ENCODE measurements around the gene IFT57.
"Not testable (repeated sequence)": the region's sequence is repeated elsewhere in the genome, so short reads cannot be mapped to it uniquely, and the experiment has no call there.

Gene IFT57, protein sequence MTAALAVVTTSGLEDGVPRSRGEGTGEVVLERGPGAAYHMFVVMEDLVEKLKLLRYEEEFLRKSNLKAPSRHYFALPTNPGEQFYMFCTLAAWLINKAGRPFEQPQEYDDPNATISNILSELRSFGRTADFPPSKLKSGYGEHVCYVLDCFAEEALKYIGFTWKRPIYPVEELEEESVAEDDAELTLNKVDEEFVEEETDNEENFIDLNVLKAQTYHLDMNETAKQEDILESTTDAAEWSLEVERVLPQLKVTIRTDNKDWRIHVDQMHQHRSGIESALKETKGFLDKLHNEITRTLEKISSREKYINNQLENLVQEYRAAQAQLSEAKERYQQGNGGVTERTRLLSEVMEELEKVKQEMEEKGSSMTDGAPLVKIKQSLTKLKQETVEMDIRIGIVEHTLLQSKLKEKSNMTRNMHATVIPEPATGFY

DNA sequence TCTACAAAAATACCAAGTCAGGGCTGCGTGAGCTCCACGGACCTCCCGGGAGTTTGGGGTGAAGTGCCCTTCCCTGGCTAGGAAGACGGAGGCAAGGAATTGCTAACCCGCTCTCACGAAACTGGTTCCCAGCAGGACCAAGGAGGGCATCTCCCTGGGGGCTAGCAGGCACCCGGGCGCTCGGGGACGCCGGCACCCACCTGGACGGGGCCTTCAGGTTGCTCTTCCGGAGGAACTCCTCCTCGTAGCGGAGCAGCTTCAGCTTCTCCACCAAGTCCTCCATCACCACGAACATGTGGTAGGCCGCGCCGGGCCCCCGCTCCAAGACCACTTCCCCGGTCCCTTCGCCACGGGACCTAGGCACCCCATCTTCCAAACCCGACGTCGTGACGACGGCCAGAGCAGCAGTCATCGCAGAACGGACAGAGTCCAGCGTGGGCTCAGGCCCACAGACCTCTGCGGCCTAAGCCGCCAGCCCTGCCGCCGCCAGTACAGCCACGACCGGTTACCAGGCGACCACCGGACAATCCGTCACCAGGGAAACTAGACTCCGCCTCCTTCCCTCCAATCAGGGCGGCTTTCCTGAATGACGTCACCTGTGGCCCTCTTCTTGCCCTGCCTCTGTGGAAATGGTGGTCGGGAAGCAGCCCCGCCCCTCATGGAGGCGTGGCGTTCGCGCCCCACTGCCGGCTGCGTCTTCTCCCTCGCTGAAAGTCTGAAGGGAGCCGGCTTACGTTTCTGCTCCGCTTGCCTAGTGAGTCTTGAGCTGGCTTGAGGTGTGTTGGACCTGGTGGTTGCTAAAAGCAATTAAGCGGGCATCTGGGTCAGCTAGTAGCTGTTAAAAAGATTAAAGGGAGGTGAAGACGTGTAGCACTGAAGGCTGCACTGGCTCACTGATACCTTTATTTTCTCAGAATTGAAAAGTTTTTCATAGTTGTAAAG is at the start of gene IFT57:
Gene IFT57 (minus strand): TSS at position 514 of the 942 bp plus-strand sequence. CDS start 102 bp downstream, at position 412.
- DNase-seq, result peak; percentile 96 to 97

DNA sequence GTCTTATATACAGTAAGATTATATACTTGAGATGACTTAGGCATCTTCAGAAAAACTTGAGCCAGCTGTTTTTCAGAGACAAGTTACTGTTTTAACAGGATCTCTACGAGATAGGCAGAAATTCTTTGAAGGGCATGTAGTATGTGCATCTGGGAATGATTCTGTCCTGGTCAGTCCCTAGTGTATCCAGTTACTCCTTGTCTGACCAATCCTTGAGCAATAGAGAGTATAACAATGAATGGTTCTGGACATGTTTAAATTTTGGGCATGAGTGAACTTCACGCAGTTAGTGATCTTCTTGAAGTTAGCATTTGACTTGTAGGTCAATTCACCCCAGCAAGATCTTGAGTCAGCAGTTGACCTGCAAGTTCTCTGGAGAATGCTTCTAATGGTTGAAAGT is 49.4 kb upstream of the IFT57 start:
- DNase-seq, result no peak

DNA sequence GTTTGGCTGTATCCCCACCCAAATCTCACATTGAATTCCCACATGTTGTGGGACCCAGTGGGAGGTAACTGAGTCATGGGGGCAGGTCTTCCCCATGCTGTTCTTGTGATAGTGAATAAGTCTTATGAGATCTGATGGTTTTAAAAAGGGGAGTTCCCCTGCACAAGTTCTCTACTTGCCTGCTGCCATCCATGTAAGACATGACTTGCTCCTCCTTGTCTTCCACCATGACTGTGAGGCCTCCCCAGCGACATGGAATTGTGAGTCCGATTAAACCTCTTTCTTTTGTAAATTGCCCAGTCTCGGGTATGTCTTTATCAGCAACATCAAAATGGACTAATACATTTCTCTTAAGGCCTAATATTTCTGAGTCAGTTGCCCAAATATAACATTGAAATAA is 46.0 kb upstream of the IFT57 start:
- not testable (repeated sequence) for DNase-seq

DNA sequence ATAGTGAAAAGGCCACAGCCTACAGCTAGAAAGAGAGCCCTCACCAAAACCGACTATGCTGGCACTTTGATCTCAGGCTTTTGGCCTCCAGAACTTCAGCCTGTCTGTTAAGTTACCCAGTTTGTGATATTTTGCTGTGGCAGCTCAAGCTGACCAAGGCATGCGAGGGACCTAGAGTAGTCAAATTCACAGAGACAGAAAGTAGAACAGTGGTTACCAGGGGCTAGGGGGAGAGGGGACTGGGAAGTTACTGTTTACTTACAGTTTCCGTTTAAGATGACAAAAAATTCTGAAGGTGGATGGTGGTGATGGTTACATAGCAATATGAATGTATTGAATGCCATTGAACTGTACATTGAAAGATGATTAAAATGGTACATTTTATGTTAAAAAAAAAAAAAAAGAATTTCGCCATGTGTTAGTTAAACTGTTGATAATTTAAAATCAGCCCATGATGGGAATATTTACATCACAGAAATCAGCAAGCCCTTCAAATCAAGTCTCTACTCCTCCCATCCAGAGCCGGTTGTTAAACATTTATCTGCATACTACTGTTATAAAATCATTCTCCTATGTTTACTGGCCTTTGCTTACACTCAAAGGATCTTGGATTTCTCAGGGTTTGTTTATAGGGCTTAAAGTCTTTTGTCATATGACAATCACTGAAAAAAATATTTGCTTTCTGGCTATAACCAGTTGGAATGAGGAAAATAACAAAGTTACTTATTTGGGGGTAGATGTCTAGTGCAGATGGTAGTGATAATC is 42.5 kb upstream of the IFT57 start:
- DNase-seq, result not testable (repeated sequence)

DNA sequence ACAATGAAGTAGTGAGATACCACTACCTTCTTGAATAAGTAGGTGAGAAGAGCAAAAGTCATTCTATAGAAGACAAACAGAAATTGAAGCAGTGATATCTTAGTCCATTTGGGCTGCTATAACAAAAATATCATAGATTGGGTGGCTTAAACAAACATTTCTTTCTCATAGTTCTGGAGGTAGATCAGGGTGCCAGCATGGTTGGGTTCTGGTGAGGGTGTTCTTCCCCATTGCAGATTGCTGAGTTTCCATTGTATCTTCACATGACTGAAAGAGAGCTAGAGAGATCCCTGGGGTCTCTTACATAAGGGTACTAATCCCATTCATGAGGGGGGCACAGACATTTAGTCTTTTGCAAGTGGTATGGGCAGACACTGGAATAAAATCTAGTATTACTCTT is 32.9 kb upstream of the IFT57 start:
- no peak for DNase-seq

DNA sequence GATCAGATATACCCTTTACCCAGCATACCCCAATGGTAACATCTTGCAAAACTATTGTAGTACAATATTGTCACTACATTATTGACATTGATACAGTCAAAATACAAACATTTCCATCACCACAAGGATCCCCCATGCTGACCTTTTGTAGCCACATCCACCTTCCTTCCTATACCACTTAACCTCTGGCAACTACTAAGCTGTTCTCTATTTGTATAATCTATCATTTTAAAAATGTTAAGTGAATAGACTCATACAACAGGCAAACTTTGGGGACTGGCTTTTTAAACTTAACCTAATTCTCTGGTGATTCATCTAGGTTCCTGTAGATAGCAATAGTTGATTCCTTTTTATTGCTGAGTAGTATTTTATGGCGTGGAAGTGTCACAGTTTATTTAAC is 29.6 kb upstream of the IFT57 start:
- DNase-seq, result no peak

DNA sequence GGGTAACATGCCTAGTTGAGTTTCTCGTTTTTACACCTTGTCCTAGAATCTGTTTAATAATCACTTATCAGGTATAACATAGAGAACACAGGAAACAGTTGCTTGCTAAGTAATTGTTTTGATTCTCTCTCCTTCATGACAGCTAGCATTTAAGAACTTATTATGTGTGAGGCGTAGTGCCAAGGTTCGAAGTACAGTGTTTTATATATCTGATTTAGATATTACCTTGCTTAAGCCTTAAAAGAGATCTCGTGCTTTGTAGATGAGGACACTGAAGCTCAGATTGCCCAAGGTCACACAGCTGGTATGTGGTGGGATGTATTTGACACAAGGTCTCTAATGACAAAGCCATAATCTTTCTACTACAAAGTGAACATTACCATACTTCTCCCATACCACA is 29.0 kb upstream of the IFT57 start:
- DNase-seq, result no peak

DNA sequence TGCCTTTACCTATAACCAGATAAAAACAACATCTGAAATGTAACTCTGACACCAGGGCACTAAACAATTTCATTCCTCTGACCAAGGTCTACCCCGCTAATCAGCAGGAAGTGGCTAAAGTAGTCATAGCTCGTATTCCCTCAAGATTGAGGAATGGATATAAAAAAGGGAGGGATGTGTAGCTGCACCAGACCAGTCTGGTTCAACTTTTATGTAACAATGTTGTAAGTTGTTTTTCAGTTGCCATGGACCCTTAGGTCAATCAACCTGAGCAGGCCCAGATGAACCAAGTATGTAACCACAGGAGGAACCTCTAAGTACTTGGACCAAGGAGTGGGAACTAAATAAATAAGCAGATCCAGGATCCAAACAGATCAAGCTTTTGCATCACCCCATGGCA is 28.4 kb upstream of the IFT57 start:
- no peak for DNase-seq

DNA sequence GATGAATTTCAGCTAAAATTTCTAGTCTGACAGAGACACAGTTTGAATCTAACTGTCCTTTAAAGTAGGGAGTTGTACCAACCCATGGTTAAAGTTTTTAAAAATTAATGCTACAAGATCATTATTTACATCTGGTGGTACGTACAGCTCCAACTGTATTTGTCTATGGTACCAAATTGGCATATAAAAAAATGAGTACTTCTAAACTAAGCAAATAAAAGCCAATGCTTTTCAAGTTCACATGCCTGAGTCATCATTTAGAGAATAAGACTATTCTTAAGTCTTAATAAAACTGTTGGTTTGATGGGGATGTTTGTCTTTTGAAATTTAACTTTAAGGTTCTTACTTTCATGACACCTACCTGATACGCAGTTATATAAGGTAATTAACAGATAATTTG is 21.0 kb upstream of the IFT57 start:
- no peak for DNase-seq

DNA sequence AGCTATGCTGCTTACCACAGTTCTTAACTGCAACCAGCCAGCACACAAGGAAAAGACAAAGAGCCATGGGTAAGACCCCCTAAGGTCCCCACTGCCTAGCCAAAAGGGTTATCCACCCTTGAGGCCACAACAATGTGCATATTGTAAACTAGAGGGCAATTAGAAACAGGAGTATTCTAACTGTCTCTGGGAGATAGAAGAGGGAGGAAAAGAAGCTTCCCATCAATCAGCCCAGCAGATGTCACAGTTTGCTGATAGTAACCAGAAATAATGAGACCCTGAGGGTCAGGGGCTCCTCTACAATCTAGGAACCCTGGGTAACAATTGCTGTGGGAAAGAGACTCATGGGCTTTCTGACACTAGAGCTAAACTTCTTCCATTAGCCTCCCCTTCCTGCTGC is 20.6 kb upstream of the IFT57 start:
- DNase-seq, result no peak

DNA sequence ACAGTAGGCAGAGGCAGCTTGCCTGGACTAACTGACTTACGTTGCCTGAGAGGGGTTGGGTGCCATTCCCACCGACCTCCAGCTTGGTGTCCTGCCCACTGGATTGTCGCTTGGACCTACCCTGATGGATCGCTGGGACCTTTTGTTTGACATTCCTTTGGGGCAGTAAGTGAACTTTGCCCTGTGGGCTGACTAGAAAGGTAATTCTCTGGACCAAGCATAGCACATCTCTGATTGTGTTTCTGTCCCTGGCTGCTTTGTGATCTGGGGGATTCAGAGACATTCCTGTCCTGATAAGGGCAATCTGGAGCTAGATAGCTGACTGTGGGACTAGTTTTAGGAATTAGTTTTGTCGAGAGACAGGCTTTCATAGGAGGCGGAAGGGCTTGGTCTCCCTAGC is 19.5 kb upstream of the IFT57 start:
- DNase-seq, result no peak

DNA sequence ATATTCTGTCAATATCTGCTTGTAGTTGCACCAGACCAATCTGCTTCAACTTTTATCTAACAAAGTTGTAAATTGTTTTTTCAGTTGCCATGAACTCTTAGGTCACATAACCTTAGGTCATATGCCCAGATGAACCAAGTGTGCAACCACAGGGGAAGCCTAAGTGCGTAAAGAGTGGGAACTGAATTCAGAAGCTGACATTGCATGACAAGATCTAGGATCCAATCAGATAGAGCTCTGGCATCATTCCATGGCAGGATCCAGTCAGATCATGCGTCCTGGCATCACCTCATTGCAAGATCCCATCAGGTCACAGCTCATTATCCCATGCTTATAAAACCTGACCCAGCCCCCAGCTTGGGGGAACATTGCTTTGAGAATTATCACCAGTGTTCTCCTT is 18.9 kb upstream of the IFT57 start:
- no peak for DNase-seq

DNA sequence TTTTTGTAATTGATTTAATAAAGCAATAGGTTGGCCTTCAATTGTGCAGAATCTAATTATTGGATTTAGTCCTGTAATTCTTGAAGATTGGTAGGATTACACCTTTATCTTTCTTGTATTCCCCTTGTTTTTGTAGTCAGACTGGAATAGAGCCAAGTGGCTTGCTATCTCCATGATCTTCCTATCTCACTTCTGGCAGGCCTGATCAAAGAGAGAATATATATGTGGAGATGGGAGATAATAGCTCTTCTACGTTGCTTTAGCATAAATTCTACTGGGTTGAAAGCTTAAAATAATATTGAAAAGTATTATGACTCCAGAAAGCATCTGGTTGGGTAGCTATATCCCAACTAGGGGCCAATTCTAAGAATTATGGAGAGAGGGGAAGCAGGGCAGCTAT is 16.9 kb upstream of the IFT57 start:
- no peak for DNase-seq

DNA sequence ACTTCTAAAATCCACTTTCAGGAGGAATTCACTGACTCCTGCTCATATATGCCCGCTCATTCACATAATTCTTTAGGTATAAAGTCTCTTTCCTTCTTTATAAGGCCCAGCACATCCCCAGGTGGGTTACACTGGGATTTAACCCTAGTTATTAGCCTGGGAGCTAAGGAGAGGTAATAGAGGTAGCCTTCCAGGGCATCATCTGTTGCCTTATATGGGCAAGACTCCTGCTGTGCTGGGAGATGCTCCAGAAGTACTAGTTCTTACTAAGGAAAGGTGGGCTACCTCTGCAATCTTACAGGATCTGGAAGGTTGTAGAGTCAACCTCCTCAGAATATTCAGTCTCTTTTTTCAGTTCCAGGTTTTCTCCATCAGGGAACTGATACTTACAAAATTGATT is 13.1 kb upstream of the IFT57 start:
- no peak for DNase-seq

DNA sequence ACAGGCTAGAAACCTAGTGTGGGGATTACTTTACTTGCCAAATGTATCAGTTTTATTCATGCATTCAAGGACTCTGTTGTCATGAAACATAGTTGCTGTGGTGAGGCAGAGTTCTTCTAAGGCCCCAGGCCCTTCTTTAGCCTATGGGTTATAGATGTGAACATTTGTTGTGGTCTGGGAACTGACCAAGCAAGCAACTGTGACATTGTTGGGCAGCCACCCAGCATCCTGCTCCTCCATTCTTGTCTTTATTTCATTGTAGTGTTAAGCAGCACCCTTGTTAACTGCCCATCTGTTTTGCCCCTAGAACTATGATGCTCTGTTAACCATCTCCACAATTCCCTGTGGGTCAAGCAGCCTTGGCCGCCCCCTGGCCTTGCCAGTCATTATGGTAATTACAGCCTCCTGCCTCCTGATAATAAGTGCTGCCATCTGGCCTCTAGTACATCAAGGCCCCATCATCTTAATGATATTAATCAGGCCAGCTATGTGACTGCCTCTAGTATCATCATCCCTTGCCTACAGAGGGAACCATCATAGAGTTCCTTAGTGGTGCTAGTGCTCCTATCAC is 12.2 kb upstream of the IFT57 start:
- no peak for DNase-seq

DNA sequence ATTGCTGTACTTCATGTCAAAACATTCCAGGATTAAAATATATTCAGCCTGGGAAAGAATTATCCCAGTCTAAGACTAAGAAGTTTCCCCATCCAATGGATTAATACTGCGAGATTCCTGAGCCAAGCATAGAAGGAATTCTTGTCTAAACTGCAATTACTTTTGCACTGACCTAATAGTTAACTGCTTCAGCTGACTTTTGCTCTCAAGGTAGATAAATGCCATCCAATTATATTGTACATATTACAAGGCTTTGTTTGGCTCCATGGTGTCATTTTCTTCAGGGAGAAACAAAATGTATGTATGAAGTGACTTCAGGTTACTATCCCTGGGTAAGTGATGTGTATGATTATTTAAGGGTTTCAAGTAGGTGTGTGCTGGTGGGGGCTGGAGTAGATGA is 6.1 kb upstream of the IFT57 start:
- no peak for DNase-seq

DNA sequence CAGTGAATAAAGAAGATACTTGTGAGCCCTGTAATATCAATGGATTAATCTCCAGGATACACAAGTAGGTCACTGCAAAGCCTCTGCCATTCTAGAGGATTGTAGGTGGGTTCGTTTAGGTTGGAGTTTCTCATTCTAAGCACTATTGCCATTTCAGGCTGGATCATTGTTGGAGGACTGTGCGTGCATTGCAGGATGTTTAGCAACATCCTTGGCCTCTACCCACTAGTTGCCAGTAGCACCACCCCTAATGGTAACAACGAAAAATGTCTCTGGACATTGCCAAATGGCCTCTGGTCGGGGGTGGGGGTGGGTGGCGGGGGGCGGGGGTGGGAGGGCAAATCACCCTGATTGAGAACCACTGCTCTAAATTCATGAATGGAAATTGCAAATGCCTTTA is 4.9 kb upstream of the IFT57 start:
- no peak for DNase-seq

DNA sequence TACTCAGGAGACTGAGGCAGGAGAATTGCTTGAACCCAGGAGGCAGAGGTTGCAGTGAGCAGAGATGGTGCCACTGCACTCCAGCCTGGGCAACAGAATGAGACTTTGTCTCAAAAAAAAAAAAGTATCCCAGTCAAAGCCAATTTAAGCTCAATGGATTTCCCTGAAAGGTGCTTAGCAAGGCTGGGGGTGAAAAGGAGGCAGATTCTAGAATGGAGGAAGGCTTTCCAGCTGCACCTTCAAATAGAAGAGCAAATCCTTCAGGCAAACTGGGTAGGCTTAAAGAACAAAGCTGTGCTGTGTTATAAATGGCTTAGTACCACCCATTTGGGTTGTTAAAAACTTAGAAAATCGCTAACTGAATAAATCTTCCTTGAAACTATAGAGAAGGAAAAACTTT is 3.0 kb upstream of the IFT57 start:
- DNase-seq, result no peak

DNA sequence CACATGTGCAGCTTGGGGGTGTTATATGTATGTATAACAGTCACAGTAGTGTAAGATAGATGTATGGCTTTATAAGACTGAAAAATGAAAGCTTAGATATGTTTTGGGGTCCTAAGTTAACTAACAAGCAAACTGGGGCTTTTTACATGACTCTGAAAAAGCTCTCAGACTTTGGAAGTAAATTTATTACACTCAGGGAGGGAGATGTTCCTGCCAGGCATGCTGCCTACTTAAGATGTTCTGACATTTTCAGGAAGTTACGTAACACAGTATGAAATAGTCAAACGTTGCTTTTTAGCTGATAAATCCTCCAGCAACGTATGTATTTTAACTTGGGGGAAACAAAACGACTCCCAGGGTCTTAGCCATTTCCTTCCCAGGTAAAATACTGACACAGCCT is 1.7 kb upstream of the IFT57 start:
- no peak for DNase-seq

DNA sequence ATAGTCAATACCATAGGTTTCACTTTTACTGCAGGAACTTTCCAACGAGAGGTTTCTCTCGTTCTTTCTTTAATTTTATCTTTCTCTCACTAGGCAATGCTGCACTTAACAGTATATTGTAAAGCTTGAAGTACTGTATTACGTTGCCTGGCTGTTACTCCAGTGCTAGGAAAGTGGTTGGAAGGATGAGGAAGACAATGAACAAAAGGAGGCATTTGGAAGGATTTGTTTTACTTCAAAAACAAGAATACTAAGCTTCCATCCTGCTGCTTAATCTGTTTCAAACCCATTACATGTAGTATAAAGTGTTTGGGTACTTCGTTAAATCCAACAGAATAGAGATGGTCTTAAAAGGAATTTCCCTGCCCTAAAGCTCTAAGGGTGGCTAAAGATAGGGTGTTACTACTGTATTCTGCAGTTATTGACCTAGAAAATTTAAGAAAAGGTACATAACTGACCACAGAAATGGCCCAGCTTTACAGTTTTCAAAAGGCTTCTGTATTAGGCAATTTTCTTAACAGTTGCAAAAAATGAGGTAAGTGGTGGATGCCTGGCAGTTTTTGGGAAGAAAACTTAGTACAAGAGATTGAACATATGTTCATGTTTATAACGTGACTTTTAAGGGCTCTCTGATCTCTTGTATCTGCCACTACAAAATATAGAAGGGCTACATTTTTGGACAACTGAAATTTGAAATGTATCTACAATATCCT is 785 bp upstream of the IFT57 start:
- DNase-seq, result no peak

DNA sequence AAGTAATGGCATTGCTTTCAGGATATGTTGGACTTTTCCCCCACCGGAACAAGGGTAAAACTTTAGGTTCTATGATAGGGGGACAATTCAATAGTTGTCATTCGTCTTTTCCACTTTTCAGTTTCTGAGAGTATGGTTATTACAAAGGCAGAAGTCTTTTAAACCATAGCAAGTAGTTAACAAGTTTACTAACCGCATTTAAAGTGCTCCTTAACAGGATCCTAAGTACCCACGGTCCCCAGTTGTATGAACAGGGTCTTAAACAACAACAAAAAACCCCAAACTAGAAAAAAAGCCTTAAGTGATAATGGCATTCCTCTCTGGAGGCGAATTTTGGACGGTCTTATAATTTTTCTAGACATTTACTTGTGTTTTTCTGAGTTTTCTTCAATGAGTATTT is 831 bp downstream of the IFT57 start:
- DNase-seq, result no peak

DNA sequence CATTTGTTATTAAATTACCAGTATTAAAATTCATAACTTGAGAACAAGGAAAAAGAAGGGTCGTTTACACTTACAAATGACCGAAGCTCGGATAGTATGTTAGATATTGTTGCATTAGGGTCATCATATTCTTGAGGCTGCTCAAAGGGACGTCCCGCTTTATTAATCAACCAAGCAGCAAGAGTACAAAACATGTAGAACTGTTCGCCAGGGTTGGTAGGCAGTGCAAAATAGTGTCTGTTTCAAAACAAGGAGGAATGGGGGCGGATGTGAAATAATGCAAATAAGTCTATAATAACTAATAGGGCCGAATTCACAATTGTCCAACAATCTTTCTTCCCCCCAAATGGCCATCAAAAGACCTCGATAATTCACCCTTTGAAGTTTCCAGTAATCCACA is 2.9 kb downstream of the IFT57 start:
- no peak for DNase-seq
